AG04450 (cell line): ENCODE data around the gene MED26. TPM values are rescaled to one million over a fixed set of nuclear protein-coding genes. Genes with fewer than 3 reads are reported as not detected.

Experiments used
- CTCF ChIA-PET: fragments of 300-600, 350-600 bp; formaldehyde crosslinking; extraction: SDS; loops from one replicate; lab custom pipeline; 2022; ENCODE audit warnings: antibody characterized with exemption, inconsistent platforms; lab: Charles Lee
- POLR2A ChIA-PET: fragments of 350-600 bp; formaldehyde crosslinking; extraction: SDS; loops from one replicate; lab custom pipeline; 2021; ENCODE audit warnings: antibody characterized with exemption, inconsistent platforms; lab: Yijun Ruan, JAX
- DNase-seq: peaks from one replicate; pipeline ENCODE4 v3.0.0-alpha.2; 2011; ENCODE audit warnings: low read depth, low spot score
- H3K27ac ChIP-seq: one replicate; pipeline ENCODE4 v1.5.1; 2012; ENCODE audit warnings: low read depth, low read length, control low read depth
- H3K27me3 ChIP-seq: one replicate; pipeline ENCODE4 v1.6.0; 2012; ENCODE audit warnings: low read length; ENCODE audit not compliant: control insufficient read depth, insufficient read depth
- H3K4me3 ChIP-seq: 2 replicates; pipeline ENCODE4 v1.5.1; 2011; ENCODE audit warnings: mild to moderate bottlenecking, low read depth, low read length, control low read depth
- H3K9me3 ChIP-seq: 2 replicates; pipeline ENCODE4 v1.5.1; 2012; ENCODE audit warnings: low read length; ENCODE audit not compliant: control insufficient read depth, insufficient read depth
- polyA plus RNA-seq: library from polyadenylated mRNA; depleted of rRNA; stranded (reverse); fragments of >200 nt; gene quantifications from 2 replicates; pipeline ENCODE4 v1.2.3, GENCODE V29; 2011
- TF ChIP-seq, protein P1 (sequence below): IDR thresholded peaks from 2 replicates; pipeline ENCODE4 v1.5.1; 2011; ENCODE audit warnings: low read depth, low read length, control low read depth, inconsistent platforms

The MED26 gene
- polyA plus RNA-seq, 1 experiment = 3.0 TPM

DNA sequence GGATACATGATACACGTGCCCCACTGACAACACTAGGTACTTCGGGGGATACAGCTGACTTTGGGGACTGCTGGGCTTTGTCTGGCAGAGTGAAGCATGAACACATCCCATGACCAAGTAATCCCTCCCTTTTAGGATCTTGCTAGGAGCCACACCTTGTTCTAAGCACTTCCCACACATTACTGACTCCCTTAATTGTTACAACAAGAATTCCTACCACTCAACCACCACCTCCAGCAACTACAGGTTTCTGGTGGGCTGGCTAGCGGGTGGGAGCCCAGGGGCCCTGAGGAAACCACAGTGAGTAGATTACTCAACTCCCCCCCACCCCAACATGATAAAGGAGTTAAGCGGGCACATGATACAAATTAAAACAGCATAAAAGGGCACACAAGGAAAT lies 48.6 kb downstream of the MED26 start:
- POLR2A ChIA-PET = no interaction called here
- Histone ChIP-seq H3K4me3 (no peak overlapping the region), H3K9me3 (no peaks in the 10 kb centered on the region; the same call in 1 of the 2 replicates), H3K27ac (no peak overlapping the region), H3K27me3 (no peaks in the 10 kb centered on the region)
- TF ChIP-seq, protein P1, sequence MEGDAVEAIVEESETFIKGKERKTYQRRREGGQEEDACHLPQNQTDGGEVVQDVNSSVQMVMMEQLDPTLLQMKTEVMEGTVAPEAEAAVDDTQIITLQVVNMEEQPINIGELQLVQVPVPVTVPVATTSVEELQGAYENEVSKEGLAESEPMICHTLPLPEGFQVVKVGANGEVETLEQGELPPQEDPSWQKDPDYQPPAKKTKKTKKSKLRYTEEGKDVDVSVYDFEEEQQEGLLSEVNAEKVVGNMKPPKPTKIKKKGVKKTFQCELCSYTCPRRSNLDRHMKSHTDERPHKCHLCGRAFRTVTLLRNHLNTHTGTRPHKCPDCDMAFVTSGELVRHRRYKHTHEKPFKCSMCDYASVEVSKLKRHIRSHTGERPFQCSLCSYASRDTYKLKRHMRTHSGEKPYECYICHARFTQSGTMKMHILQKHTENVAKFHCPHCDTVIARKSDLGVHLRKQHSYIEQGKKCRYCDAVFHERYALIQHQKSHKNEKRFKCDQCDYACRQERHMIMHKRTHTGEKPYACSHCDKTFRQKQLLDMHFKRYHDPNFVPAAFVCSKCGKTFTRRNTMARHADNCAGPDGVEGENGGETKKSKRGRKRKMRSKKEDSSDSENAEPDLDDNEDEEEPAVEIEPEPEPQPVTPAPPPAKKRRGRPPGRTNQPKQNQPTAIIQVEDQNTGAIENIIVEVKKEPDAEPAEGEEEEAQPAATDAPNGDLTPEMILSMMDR = no peak
- no peak for DNase-seq
- CTCF ChIA-PET = no interaction called here

DNA sequence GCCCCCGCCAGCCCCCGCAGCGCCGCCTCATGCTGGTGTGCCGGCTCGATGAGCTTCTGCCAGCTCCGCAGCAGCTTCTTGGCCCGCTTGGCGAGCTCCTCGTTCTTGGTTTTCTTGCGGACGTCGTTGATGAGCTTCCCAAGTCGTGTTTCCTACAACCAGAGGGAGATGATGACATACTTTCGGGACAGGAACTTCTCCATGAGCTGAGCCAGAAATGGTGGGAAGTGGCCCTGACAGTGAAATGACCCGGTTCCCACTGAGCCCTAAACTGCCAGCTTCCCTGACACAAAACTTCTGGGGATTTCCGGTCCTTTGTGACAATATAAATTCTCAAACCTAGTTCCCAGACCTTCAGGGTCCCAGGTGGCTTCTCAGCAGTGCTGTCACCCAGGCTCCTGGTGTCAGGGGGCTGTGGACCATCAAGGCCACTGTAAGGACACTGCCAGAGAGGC lies 50.4 kb downstream of the MED26 start:
- POLR2A ChIA-PET = interaction anchor here (0.5 kb wide), 1 partner anchor 156 kb away, joined by 4 read pairs; no protein-coding TSS in a partner anchor
- CTCF ChIA-PET = no interaction called here
- no peak for DNase-seq
- Histone ChIP-seq H3K9me3 (no peaks in the 10 kb centered on the region; the same call in 1 of the 2 replicates), H3K27me3 (no peaks in the 10 kb centered on the region), H3K4me3 (no peak overlapping the region), H3K27ac (no peak overlapping the region)
- TF ChIP-seq, protein P1 = no peak

GRCh38 chr19:16576690-16577530 lies 51.1 kb downstream of the MED26 start:
- TF ChIP-seq, protein P1 = no peak
- CTCF ChIA-PET = no interaction called here

DNA sequence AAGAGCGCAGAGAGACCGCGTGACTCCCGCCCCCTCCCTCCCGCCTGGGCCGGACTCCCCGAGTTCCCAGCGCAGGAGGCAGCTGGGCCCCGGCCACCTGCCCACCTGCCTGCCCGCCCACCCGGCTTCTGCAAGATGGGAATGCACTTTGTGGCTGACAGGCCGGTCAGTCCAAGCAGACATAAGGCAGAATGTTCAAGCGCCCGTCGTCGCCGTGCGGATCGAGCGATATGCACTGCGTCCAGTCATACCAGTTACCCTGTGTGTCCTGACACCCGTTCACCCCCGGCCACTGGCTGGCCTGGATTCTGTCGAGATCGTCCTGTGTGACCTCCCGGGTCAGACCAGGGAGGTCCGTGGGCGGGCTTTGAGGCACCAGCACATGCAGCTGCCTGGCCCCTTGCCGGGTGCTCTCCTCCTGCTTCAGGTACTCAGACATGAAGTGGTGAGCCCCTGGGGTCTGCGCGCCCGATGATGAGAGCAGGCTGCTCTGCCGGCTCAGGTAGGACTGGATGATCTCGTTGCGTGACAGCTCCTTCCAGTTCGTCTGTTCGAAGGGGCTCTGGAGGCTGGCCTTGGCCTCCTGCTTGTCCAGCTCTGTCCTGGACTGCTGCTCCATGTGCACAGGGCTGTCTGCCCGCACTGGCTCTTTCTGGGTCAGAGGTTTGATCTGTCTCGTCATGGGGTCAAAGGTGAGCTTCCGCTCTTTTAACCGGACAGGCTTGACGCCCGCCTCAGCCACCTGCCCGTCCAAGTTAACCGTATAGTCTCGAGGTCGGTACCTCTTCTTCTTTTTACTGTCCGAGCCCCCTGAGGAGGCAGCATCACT lies 51.9 kb downstream of the MED26 start:
- no peak for DNase-seq
- CTCF ChIA-PET = no interaction called here
- POLR2A ChIA-PET = interaction anchor here (0.6 kb wide), 1 partner anchor 9 kb away, joined by 3 read pairs; no protein-coding TSS in a partner anchor
- Histone ChIP-seq H3K27me3 (no peaks in the 10 kb centered on the region), H3K4me3 (no peak overlapping the region), H3K27ac (no peak overlapping the region), H3K9me3 (no peaks in the 10 kb centered on the region; the same call in 1 of the 2 replicates)
- TF ChIP-seq, protein P1 = no peak

More at GRCh38 chr19:16576690-16577530, 51.1 kb downstream of the MED26 start:
- Histone ChIP-seq H3K4me3 (no peak overlapping the region), H3K9me3 (no peaks in the 10 kb centered on the region; the same call in 1 of the 2 replicates), H3K27me3 (no peaks in the 10 kb centered on the region), H3K27ac (no peak overlapping the region)
- no peak for DNase-seq
- POLR2A ChIA-PET = interaction anchor here (0.5 kb wide), 1 partner anchor 157 kb away, joined by 4 read pairs; no protein-coding TSS in a partner anchor
